ENCODE data around the gene MRRF. TPM values are rescaled to one million over a fixed set of nuclear protein-coding genes. Genes with fewer than 3 reads are reported as not detected.

MRRF gene
- total RNA-seq, 2 experiments from 2014 or later: 69.8 to 76.0 TPM

DNA sequence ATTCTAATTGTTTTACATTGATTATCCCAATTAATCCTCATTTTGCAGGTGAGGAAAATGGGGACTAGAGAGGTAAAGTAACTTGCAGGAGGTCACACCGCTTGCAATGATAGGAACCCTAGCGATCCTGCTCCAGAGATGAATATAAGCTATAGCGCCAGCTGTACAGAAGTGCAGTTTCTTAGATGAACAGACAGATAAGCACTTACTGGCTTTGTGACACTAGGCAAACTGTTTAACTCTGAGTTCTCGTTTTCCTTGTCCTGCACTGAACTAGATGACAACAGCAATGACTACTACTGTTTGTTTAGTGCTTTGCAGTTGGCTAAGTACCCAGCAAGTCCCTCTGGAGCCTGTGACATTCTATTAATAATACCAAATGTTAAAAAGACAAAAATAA lies 47.0 kb upstream of the MRRF start:
- no peak for ATAC-seq
- Mint-ChIP-seq H3K4me3 (no peak overlapping the region), H3K9me3 (no peaks in the 10 kb centered on the region), H3K4me1 (ENCODE audit: low read depth) (peaks cover 28% of the 10 kb centered on the region), H3K27ac (no peak overlapping the region), H3K36me3 (ENCODE audit: low read depth) (no peaks in the 10 kb centered on the region), H3K27me3 (peaks cover 81% of the 10 kb centered on the region)
- DNase-seq: no peak
- ChIA-PET POLR2A (no interaction called here), CTCF (interaction anchor here (0.8 kb wide), 1 partner anchor 133 kb away, joined by 3 read pairs; no protein-coding TSS in a partner anchor)
- TF ChIP-seq CTCF (IDR thresholded peaks at IDR 0.05): no peak
- intact Hi-C loops (cut with micrococcal nuclease): no loop called here

DNA sequence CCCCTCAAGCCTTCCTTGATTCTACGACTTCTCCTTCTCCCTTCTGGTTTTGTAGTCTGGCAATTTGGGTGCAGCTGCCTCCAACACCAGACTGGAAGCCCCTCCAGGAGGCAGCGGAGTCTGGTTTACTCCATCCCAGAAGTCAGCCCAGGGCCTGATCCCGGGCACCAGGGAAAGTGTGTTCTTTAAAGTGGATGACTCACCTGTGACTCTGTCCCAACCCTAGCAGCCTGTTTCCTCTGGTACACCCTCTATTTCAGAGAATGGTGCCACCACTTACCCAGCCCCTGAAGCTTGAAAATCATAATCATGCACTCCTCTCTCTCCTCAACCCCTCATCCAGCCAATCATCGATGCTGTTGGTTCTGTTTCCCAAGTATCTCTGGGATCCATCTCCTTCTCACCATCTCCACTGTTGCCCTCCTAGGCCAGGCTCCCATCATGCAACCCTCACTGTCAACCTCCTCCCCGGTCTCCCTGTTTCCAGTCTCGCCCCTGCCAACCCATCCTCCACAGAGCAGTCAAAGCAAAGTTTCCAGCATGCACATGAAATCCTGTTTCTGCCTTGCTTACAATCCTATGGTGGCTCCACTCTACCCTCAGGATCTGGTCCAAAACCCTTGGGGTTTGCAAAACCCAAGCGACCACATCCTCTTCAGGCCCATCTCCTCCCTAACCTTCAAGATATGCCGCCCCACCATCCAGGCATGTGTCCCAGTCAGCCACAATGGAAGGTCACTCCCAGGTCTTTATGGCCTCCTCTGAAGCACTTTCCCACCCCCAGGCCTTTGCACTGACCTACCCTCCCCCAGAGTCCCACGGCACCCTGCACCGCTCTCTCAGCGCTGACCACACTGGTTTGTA lies 46.4 kb upstream of the MRRF start:
- ChIA-PET POLR2A (no interaction called here), CTCF (interaction anchor here (0.8 kb wide), 1 partner anchor 133 kb away, joined by 3 read pairs; no protein-coding TSS in a partner anchor)
- no peaks in the 10 kb centered on the region for H3K36me3 Mint-ChIP-seq (ENCODE audit: low read depth)
- TF ChIP-seq CTCF (IDR thresholded peaks at IDR 0.05): no peak
- intact Hi-C loops (cut with micrococcal nuclease): no loop called here
- H3K9me3 Mint-ChIP-seq: no peaks in the 10 kb centered on the region
- peaks cover 24% of the 10 kb centered on the region for H3K4me1 Mint-ChIP-seq (ENCODE audit: low read depth)
- no peak overlapping the region for H3K4me3 Mint-ChIP-seq
- ATAC-seq (no peak), DNase-seq (no peak)
- H3K27me3 Mint-ChIP-seq: peaks cover 80% of the 10 kb centered on the region
- no peak overlapping the region for H3K27ac Mint-ChIP-seq

- peaks cover 24% of the 10 kb centered on the region for H3K4me1 Mint-ChIP-seq (ENCODE audit: low read depth)
- no peaks in the 10 kb centered on the region for H3K36me3 Mint-ChIP-seq (ENCODE audit: low read depth)
- intact Hi-C loops (cut with micrococcal nuclease): no loop called here
- POLR2A ChIA-PET: no interaction called here
- no peak for DNase-seq
- peaks cover 79% of the 10 kb centered on the region for H3K27me3 Mint-ChIP-seq
- H3K27ac Mint-ChIP-seq: no peak overlapping the region
- H3K9me3 Mint-ChIP-seq: no peaks in the 10 kb centered on the region
- peak; percentile 15 for ATAC-seq
- peak overlapping the region; percentile 56 for H3K4me3 Mint-ChIP-seq
- CTCF ChIA-PET: no interaction called here
- TF ChIP-seq CTCF (IDR thresholded peaks at IDR 0.05): no peak
Measured at GRCh38 chr9:122218935-122219855, 45.5 kb upstream of the MRRF start.

DNA sequence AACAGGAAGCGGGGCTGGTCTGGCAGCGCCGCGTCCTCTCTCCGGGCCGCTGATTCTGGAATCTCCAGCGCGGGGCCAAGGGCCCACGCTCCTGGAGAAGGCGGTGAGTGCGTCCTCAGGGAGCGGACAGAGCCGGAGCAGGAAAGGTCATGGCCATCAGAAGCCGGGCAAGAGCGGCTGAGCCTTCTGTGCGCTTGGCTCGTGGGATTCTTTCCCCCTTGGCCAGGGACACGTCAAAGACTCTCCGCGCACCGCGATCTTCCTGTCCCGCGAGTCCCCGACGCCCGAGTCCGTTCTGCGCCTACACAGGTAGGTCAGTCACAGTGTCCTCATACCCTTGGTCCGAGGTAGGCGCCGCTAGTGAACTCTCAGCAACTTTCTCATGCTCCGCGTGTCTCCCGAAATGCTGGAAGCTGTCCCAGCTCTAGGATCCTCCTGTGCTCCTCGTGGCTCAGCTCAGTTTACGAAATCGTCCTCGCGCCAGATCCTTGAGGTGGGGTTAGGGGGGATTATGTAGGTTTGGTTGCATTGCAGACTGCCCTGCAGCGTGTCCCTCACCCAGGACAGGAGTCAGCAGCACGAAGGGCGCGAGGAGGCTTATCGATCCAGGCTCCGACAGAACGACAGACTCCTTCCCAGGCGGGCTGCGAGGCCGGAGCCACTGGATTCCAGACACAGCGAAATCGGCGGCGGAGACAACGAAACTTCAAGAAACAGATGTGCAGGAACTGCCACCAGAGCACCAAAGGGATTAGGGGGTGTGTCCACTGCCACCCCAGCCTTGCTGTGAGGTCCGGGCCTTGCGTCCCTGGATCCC lies 44.6 kb upstream of the MRRF start:
- CTCF ChIA-PET: interaction anchor here (1.0 kb wide), 1 partner anchor 131 kb away, joined by 3 read pairs; no protein-coding TSS in a partner anchor

More for the DNA sequence above, 44.6 kb upstream of the MRRF start:
- H3K36me3 Mint-ChIP-seq (ENCODE audit: low read depth): no peaks in the 10 kb centered on the region
- ATAC-seq (no peak), DNase-seq (no peak)
- POLR2A ChIA-PET: no interaction called here
- no peak overlapping the region for H3K27ac Mint-ChIP-seq
- no peaks in the 10 kb centered on the region for H3K9me3 Mint-ChIP-seq
- H3K4me1 Mint-ChIP-seq (ENCODE audit: low read depth): peaks cover 22% of the 10 kb centered on the region
- intact Hi-C loops (cut with micrococcal nuclease): no loop called here
- H3K4me3 Mint-ChIP-seq: peak overlapping the region; percentile 56
- H3K27me3 Mint-ChIP-seq: peaks cover 79% of the 10 kb centered on the region
- TF ChIP-seq CTCF (IDR thresholded peaks at IDR 0.05): no peak

All from activated CD8-positive, alpha-beta T cell treated with anti-CD3 and anti-CD28 coated beads for 36 hours (primary cell).